Thymus (tissue), 11 donors: ENCODE data around the gene TEKT4. TPM values are rescaled to one million over a fixed set of nuclear protein-coding genes. Genes with fewer than 3 reads are reported as not detected.
A peak's percentile ranks its signal among the peaks of the same experiment; 100 is the strongest.

Experiments used
- DNase-seq, 9 donors: peaks; one replicate each; pipeline ENCODE4 v3.0.0-alpha.2; 2013; ENCODE audit warnings: low spot score in 9 of 9, low read depth in 6 of 9, missing footprints in 1 of 9
- H3K27ac ChIP-seq, 2 donors: one replicate each; pipeline ENCODE4 v1.5.1; 2013; ENCODE audit warnings: control low read depth in 1 of 2, low read depth in 1 of 2, low read length in 1 of 2, mild to moderate bottlenecking in 1 of 2, moderate library complexity in 1 of 2
- H3K27me3 ChIP-seq, 2 donors: one replicate each; pipeline ENCODE4 v1.5.1; 2013; ENCODE audit warnings: low read length in 1 of 2; ENCODE audit not compliant: control insufficient read depth in 2 of 2, insufficient read depth in 1 of 2
- H3K36me3 ChIP-seq, 2 donors: one replicate each; pipeline ENCODE4 v1.5.1; 2013; ENCODE audit warnings: low read length in 1 of 2, mild to moderate bottlenecking in 1 of 2, moderate library complexity in 1 of 2; ENCODE audit not compliant: control insufficient read depth in 2 of 2, insufficient read depth in 2 of 2
- H3K4me1 ChIP-seq, 2 donors: one replicate each; pipeline ENCODE4 v1.5.1; 2013; ENCODE audit warnings: low read length in 2 of 2; ENCODE audit not compliant: control insufficient read depth in 2 of 2, insufficient read depth in 2 of 2
- H3K4me3 ChIP-seq, 2 donors: one replicate each; pipeline ENCODE4 v1.5.1; 2013; ENCODE audit warnings: low read length in 2 of 2, control low read depth in 1 of 2, mild to moderate bottlenecking in 1 of 2
- H3K9me3 ChIP-seq, 2 donors: one replicate each; pipeline ENCODE4 v1.5.1; 2013; ENCODE audit warnings: low read length in 1 of 2, mild to moderate bottlenecking in 1 of 2; ENCODE audit not compliant: control insufficient read depth in 2 of 2, insufficient read depth in 1 of 2
- WGBS: extraction: QIAGEN DNeasy Blood & Tissue Kit; methylation state at CpG from one replicate; pipeline ENCODE4 v1.1.7; 2013; 5-methylcytosine and 5-hydroxymethylcytosine counted together
- polyA plus RNA-seq: library from polyadenylated mRNA; stranded (reverse); fragments of 200-250 nt; gene quantifications from one replicate; pipeline ENCODE4 v1.2.3, GENCODE V29; 2013
- total RNA-seq: library from RNA; stranded (reverse); fragments of 120-200 nt; gene quantifications from one replicate; pipeline ENCODE4 v1.2.4, GENCODE V29; 2013
- donor health status: healthy.

Gene TEKT4
- total and polyA plus RNA-seq, 2 donors, result 0.05 to 0.11 TPM

DNA sequence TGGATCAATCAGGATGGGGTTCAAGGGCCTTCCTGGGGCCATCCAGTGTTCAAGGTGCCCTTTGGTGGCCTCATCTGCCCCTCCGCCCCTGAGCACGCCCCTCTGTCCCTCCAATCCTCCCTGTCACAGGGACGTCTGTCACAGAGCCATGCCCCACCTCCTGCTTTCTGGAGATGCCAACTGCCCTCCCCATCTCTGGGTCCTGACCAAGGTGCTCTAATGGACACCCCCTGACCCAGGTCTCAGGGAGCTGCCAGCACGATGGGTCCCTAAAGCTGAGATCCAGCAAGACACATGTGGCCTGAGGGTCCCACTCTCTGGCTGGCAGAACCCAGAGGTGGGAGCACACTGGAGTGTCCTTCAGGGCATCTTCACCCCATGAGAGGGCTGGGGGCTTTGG lies 2.1 kb upstream of the TEKT4 start:
- Histone ChIP-seq H3K36me3 (no peaks in the 10 kb centered on the region), H3K27me3 (peaks cover 0 to 36% of the 10 kb centered on the region in 2 donors), H3K4me3 (no peak overlapping the region), H3K9me3 (peaks cover 0 to 3% of the 10 kb centered on the region in 2 donors), H3K27ac (no peak overlapping the region), H3K4me1 (no peaks in the 10 kb centered on the region)
- no peak for DNase-seq
- 98% methylated on average over 4 of the region's 4 CpGs for WGBS

DNA sequence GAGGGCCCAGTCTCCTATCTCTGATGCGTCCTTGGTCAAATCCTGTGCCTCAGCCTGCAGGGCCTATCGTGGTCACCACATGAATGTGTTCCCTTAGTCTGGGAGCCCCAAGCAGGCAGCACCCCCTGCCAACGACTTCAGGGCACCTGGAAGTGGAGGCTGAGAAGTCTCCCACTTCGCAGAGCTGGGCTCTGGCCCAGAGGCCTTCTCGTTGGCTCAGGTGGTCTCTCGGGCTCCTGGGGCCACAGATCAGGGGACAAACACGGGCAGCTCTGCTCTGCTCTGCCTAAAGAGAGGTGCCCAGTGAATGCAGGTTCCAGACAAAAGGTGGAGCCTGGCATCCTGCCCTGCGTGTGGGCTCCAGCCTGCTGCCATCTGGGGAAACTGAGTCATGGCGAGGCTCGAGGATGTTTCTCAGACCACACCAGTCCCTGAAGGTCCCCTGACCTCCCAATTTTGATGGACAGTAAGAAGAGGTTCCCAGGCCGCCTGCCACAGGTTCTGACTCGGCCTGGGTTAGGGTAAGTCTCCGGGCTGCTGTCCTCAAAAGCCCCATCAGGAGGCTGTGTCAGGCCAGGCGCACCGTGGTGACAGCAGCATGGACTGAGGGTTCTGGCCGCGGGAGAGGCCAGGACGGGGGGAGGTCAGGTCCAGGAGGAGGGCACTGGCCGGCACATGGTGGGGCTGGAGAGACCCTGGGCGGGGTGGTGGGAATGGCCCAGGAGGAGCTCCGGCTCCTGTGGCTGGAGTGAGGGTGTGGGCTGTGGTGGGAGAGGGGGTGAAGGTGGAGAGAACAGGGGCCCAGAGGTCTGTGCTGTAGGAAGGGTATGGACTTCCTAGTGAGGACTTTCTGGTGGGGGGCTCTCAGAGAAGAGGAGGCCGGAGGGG lies 1.4 kb upstream of the TEKT4 start:
- Histone ChIP-seq H3K4me1 (no peaks in the 10 kb centered on the region), H3K36me3 (no peaks in the 10 kb centered on the region), H3K27me3 (peaks cover 0 to 38% of the 10 kb centered on the region in 2 donors), H3K4me3 (no peak overlapping the region), H3K27ac (no peak overlapping the region), H3K9me3 (peaks cover 0 to 3% of the 10 kb centered on the region in 2 donors)
- DNase-seq, result no peak
- 82% methylated on average over 22 of the region's 22 CpGs for WGBS

DNA sequence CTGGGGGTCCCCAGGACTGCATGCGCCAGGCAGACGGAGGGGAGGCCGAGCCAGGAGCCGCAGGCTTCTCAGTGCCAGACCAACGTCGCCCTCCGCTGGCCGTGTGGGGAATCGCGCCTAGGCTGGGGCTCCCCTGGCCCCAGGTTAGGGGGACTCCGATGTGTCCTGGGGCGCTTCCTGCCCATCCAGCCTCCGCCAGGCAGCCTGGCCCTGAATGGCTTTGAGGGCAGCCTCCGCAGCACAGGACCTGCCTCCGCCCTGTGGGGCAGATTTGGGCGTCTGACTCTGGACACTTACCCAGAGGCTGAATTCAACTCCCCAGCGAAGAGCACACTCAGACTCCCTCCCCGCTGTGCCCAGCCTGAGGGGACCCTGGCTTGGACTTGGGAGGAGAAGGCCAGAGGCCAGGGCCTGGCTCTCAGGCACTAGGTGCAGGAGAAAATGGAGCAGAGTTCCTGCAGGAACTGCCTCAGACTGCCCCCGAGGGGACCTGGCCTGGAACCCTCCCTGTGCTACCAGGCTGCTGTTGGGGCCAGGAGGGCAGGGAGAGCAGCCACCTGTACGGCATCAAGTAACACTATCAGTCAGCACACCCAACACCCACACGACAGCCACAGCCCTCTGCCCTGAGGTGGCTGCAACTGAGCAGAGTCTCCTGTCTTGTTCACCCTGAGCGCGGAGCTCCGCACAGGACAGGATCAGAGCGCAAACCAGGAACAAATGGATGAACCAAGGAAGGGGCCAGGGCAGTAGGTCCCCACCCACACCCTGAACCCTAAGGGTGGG lies 597 bp upstream of the TEKT4 start:
- WGBS, result 41% methylated on average over 25 of the region's 25 CpGs
- DNase-seq, result peak in 2 of 9 donors; percentile 5 to 13
- Histone ChIP-seq H3K4me1 (no peaks in the 10 kb centered on the region), H3K36me3 (no peaks in the 10 kb centered on the region), H3K4me3 (no peak overlapping the region), H3K9me3 (peaks cover 0 to 3% of the 10 kb centered on the region in 2 donors), H3K27me3 (peaks cover 0 to 42% of the 10 kb centered on the region in 2 donors), H3K27ac (no peak overlapping the region)

DNA sequence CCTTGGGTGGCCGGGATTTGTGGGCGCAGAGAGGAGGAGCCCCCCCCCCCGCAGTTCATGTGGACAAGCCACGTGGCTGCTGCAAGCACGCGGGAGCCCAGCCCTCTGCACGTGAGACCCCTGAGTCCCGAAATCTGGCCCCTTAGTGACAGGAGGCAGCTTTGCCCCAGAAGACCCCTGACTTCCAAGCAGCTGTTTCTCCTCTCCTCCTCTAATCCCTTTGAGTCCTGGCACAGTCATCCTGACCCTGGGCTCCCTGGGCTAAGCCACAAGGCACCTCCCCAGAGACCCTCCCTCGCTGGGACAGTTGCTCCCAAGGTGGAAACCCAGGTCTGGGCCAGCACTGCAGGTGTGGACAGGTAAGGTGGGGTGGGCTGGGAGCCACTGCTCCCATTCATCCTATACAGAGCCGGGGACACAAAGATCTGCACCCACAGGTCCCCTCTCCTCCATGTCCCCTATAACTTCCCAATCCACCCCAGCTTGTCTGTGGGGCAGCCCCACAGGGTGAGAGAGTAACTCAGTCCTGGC lies 923 bp downstream of the TEKT4 start:
- H3K27me3 ChIP-seq, result peaks cover 0 to 42% of the 10 kb centered on the region in 2 donors
- peaks cover 0 to 3% of the 10 kb centered on the region in 2 donors for H3K9me3 ChIP-seq
- H3K4me1 ChIP-seq, result no peaks in the 10 kb centered on the region
- no peaks in the 10 kb centered on the region for H3K36me3 ChIP-seq
- no peak for DNase-seq
- no peak overlapping the region for H3K27ac ChIP-seq
- H3K4me3 ChIP-seq, result no peak overlapping the region
- 83% methylated on average over 10 of the region's 10 CpGs for WGBS

DNA sequence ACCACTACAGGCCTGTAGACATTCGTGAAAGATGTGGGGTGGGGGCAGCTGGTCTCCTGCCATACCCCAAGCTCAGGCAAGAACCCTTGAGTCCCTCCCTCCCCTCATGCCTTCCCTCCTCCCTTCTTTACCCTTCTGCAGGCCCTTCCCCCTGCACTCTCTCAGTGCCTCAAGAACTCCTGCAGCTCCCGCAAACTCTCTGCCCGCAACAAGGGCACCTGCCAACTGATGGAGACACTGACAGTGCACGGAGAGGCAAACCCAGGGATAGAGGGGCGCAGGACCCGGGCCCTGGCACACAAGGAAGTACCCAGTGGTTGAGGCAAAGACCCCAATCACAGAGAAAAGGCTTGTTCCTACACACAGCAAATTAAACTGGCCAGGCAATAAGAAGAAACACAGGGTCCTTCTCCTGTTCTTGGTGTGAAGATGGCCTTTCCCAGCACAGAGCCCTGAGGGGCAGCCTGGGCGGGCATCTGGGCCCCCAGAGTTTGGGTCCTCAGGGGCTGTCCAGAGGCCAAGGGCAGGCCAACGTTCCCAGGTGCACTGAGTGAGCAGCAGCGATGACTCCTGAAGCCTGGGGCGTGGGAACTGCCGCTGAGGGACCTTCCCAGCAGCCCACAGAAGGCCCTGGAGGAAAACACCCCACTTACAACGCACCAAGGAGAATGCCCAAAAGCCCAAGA lies 1.6 kb downstream of the TEKT4 start:
- DNase-seq, result no peak
- H3K4me1 ChIP-seq, result no peaks in the 10 kb centered on the region
- H3K27ac ChIP-seq, result no peak overlapping the region
- no peak overlapping the region for H3K4me3 ChIP-seq
- H3K27me3 ChIP-seq, result peaks cover 0 to 42% of the 10 kb centered on the region in 2 donors
- no peaks in the 10 kb centered on the region for H3K36me3 ChIP-seq
- peaks cover 0 to 3% of the 10 kb centered on the region in 2 donors for H3K9me3 ChIP-seq
- 91% methylated on average over 12 of the region's 12 CpGs for WGBS

DNA sequence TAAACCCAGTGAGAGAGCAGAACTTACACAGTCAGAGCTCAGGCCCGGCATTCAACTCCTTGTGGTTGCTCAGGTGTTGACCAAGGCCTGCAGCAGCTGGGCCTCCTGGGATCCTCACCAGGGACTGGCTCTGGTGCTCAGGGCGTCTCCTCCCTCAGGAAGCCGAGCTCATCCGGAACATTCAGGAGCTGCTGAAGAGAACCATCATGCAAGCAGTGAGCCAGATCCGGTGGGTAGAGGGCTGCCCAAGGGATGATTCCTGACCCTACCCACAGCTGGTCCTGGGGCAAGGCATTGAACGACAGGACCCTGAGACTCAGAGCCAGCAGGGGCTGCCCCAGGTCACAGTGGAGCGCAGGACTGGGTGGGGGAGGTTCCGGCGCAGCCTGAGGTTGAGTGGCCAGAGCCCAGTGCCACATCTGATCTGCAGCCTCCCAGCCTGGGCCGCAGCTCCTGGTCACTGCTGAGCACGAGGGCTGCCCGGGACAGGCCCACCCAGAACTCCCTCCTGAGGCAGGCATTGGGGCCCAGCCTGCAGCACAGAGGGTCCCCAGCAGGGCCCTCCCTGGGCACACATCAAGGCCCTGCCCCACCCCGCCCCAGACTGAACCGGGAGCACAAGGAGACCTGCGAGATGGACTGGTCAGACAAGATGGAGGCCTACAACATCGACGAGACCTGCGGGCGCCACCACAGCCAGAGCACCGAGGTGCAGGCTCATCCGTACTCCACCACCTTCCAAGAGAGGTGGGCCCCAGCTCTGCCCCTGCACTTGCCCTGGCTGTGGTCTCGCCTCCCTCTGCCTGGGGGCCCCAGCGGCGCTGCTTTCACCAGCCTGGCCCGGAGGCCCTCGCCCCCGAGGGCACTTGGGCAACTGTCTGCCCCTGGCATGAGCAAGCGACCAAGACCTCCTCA lies 2.4 kb downstream of the TEKT4 start:
- Histone ChIP-seq H3K4me3 (no peak overlapping the region), H3K4me1 (no peaks in the 10 kb centered on the region), H3K27me3 (peaks cover 0 to 42% of the 10 kb centered on the region in 2 donors), H3K36me3 (no peaks in the 10 kb centered on the region), H3K27ac (no peak overlapping the region), H3K9me3 (peaks cover 0 to 3% of the 10 kb centered on the region in 2 donors)
- DNase-seq, result no peak
- WGBS, result 68% methylated on average over 28 of the region's 28 CpGs

DNA sequence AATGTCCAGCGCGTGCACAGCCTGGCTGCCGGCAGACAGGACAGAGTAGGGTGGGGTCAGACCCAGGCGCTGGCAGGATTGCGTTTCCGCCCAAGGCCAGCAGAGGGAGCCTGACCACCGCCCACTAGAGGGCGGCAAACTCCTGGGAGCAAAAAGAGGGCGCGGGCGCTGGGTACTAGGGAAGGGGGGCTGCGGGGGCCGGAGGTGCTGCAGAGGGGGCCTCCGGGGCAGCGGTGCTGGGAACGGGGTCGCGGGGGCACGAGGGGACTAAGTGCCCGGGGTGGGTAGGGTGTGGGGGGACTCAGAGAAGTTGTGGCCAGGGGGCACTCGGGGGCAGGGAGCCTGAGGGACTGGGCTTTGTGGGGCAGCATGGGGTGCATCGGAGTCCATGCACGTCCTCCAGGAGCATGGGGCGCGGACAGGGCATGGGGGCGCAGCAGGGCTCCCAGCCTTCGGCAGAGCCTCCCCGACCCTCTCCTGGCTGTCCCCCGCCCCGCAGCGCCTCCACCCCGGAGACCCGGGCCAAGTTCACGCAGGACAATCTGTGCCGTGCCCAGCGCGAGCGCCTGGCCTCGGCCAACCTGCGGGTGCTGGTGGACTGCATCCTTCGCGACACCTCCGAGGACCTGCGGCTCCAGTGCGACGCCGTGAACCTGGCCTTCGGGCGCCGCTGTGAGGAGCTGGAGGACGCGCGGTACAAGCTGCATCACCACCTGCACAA lies 3.2 kb downstream of the TEKT4 start:
- DNase-seq, result peak; percentile 3 to 73 (median 48)
- H3K9me3 ChIP-seq, result peaks cover 0 to 3% of the 10 kb centered on the region in 2 donors
- WGBS, result 33% methylated on average over 53 of the region's 53 CpGs
- H3K27me3 ChIP-seq, result peaks cover 0 to 42% of the 10 kb centered on the region in 2 donors
- no peak overlapping the region for H3K27ac ChIP-seq
- no peaks in the 10 kb centered on the region for H3K4me1 ChIP-seq
- no peaks in the 10 kb centered on the region for H3K36me3 ChIP-seq
- no peak overlapping the region for H3K4me3 ChIP-seq
